ENCODE measurements around the gene ZDHHC7.

DNA sequence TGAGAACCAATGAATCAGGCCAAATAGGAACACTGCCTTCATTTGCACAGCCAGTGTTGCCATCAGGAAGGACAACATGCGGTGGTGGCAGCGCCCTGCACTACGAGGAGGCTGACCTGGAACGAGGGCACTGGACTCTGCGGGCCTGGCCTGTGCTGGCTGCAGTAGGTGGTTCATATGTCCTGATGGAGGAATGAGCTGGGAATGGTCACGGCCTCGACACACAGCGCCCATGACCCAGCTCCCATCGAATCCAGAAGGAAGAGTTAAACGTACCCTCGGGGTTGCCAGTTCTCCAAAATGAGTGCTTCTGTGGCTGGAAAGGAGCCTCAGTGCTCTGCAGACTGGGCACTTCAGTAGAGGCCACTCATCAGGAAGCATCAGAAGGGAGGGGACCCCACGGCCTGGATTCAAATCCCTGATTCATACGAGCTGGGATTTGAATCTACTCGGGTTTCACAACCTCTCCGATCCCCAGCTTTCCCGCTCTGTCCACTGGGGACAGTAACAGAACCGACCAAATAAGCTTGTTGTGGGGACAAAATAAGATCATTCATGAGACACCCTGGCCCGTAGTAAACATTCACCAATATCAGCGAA lies 85.5 kb downstream of the ZDHHC7 start:
- TF ChIP-seq POLR2A (IDR thresholded peaks at IDR 0.05; ENCODE audit: low read depth), result no peak
- TF ChIP-seq, protein P1, sequence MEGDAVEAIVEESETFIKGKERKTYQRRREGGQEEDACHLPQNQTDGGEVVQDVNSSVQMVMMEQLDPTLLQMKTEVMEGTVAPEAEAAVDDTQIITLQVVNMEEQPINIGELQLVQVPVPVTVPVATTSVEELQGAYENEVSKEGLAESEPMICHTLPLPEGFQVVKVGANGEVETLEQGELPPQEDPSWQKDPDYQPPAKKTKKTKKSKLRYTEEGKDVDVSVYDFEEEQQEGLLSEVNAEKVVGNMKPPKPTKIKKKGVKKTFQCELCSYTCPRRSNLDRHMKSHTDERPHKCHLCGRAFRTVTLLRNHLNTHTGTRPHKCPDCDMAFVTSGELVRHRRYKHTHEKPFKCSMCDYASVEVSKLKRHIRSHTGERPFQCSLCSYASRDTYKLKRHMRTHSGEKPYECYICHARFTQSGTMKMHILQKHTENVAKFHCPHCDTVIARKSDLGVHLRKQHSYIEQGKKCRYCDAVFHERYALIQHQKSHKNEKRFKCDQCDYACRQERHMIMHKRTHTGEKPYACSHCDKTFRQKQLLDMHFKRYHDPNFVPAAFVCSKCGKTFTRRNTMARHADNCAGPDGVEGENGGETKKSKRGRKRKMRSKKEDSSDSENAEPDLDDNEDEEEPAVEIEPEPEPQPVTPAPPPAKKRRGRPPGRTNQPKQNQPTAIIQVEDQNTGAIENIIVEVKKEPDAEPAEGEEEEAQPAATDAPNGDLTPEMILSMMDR (IDR thresholded peaks at IDR 0.05), result peak in 1 of 3 experiments; percentile 5
- TF ChIP-seq POLR2AphosphoS5 (IDR thresholded peaks at IDR 0.05), result no peak
- no peak for TF ChIP-seq EP300 (IDR thresholded peaks at IDR 0.05)
